Measurements from ENCODE around the gene HAAO. TPM values are rescaled to one million over a fixed set of nuclear protein-coding genes. Genes with fewer than 3 reads are reported as not detected.

Gene HAAO
- total and polyA plus RNA-seq, 2 of the 13 experiments (the other 11 are each of a cell fraction or from before 2014, with no cell fraction given) = 36.1 to 42.7 TPM

DNA sequence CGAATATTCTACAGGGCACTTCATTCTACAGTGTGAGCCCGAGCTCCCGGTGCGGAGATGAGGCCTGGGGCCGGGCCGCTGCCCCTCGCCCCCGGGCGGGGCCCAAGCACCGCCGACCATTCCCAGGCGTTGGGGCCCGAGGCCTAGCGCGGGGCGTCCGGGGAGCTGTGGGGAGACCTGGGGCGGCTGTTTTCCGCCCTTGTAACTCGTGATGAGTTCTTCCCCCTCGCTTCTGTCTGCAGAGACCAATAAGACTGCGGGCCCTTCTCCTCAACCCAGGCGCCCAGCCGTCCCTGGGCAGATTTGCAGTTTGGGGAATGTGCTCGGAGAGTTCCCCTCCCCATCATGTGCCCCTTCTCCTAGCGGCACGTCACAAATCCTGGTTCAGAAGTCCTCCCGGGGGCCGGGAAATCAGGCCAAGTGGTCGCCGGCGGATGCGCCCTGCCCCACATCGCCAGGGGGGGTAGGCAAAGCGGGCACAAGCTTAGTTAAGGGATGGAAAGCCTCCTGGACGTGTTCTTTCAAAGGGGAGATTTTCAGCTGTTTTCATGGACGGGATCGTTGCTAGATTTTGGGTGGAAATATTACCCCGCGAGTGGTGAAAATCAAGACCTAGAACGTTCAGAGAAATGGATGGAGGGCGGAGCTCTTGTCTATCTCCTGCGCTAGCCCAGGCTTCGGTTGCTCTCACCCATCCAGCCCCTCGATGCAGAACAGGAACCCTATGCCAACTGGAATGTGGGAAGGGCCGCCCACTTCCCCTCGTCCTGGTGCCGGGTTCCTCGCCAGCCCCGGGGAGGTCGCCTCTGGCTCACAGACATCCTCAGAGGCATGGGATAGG lies 18.8 kb upstream of the HAAO start (continued):
- TF ChIP-seq, protein P1, sequence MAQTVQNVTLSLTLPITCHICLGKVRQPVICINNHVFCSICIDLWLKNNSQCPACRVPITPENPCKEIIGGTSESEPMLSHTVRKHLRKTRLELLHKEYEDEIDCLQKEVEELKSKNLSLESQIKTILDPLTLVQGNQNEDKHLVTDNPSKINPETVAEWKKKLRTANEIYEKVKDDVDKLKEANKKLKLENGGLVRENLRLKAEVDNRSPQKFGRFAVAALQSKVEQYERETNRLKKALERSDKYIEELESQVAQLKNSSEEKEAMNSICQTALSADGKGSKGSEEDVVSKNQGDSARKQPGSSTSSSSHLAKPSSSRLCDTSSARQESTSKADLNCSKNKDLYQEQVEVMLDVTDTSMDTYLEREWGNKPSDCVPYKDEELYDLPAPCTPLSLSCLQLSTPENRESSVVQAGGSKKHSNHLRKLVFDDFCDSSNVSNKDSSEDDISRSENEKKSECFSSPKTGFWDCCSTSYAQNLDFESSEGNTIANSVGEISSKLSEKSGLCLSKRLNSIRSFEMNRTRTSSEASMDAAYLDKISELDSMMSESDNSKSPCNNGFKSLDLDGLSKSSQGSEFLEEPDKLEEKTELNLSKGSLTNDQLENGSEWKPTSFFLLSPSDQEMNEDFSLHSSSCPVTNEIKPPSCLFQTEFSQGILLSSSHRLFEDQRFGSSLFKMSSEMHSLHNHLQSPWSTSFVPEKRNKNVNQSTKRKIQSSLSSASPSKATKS (CRISPR knock-in tag; IDR thresholded peaks at IDR 0.05) = no peak
- no peak; the same call in none of the 2 replicates for TF ChIP-seq NRL (CRISPR knock-in tag; IDR thresholded peaks at IDR 0.05; ENCODE audit: borderline replicate concordance)
- TF ChIP-seq ZNF326 (CRISPR knock-in tag; IDR thresholded peaks at IDR 0.05; ENCODE audit: borderline replicate concordance) = no peak
- TF ChIP-seq, protein P2, sequence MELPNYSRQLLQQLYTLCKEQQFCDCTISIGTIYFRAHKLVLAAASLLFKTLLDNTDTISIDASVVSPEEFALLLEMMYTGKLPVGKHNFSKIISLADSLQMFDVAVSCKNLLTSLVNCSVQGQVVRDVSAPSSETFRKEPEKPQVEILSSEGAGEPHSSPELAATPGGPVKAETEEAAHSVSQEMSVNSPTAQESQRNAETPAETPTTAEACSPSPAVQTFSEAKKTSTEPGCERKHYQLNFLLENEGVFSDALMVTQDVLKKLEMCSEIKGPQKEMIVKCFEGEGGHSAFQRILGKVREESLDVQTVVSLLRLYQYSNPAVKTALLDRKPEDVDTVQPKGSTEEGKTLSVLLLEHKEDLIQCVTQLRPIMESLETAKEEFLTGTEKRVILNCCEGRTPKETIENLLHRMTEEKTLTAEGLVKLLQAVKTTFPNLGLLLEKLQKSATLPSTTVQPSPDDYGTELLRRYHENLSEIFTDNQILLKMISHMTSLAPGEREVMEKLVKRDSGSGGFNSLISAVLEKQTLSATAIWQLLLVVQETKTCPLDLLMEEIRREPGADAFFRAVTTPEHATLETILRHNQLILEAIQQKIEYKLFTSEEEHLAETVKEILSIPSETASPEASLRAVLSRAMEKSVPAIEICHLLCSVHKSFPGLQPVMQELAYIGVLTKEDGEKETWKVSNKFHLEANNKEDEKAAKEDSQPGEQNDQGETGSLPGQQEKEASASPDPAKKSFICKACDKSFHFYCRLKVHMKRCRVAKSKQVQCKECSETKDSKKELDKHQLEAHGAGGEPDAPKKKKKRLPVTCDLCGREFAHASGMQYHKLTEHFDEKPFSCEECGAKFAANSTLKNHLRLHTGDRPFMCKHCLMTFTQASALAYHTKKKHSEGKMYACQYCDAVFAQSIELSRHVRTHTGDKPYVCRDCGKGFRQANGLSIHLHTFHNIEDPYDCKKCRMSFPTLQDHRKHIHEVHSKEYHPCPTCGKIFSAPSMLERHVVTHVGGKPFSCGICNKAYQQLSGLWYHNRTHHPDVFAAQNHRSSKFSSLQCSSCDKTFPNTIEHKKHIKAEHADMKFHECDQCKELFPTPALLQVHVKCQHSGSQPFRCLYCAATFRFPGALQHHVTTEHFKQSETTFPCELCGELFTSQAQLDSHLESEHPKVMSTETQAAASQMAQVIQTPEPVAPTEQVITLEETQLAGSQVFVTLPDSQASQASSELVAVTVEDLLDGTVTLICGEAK (IDR thresholded peaks at IDR 0.05) = no peak
- TF ChIP-seq, protein P2 (CRISPR knock-in tag; IDR thresholded peaks at IDR 0.05) = peak; percentile 34
- TF ChIP-seq ZNF12 (CRISPR knock-in tag; IDR thresholded peaks at IDR 0.05) = no peak
- TF ChIP-seq HNRNPLL (IDR thresholded peaks at IDR 0.05; ENCODE audit: low read depth, low read length, poor library complexity, severe bottlenecking) = no peak
- TF ChIP-seq, protein P3, sequence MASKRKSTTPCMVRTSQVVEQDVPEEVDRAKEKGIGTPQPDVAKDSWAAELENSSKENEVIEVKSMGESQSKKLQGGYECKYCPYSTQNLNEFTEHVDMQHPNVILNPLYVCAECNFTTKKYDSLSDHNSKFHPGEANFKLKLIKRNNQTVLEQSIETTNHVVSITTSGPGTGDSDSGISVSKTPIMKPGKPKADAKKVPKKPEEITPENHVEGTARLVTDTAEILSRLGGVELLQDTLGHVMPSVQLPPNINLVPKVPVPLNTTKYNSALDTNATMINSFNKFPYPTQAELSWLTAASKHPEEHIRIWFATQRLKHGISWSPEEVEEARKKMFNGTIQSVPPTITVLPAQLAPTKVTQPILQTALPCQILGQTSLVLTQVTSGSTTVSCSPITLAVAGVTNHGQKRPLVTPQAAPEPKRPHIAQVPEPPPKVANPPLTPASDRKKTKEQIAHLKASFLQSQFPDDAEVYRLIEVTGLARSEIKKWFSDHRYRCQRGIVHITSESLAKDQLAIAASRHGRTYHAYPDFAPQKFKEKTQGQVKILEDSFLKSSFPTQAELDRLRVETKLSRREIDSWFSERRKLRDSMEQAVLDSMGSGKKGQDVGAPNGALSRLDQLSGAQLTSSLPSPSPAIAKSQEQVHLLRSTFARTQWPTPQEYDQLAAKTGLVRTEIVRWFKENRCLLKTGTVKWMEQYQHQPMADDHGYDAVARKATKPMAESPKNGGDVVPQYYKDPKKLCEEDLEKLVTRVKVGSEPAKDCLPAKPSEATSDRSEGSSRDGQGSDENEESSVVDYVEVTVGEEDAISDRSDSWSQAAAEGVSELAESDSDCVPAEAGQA (IDR thresholded peaks at IDR 0.05; ENCODE audit: low read depth) = peak; percentile 35; the same call in 1 of the 2 replicates
- TF ChIP-seq, protein P3 (CRISPR knock-in tag; IDR thresholded peaks at IDR 0.05; ENCODE audit: borderline replicate concordance) = no peak
